ENCODE measurements around the gene ACBD6.

DNA sequence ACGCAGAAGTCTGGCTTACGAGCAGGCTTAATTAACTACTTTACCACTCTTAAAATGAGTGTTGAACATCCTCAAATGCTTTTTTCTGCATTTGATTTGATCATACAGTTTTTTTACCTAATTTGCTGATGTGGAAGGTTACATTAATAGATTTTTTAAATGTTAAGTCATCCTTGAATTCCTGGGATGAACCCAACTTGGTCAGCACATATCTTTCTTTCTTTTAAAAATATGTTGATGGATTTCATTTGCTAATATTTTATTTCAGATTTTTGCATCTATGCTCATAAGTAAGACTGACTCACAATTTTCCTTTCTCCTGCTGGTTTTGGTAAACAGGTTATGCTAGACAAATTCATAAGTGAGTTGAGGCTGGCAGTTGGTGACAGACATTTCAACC is 189.5 kb downstream of the ACBD6 start:
- TF ChIP-seq POLR2AphosphoS5 (IDR thresholded peaks at IDR 0.05; ENCODE audit: low read depth, low read length) (no peak), TAF1 (IDR thresholded peaks at IDR 0.05; ENCODE audit: borderline replicate concordance, insufficient read depth, low read length) (no peak), SIN3A (IDR thresholded peaks at IDR 0.05; ENCODE audit: borderline replicate concordance, insufficient read depth, low read length) (no peak)
